SJCRH30 (cell line): Measurements from ENCODE around the gene VPS11. TPM values are rescaled to one million over a fixed set of nuclear protein-coding genes. Genes with fewer than 3 reads are reported as not detected.

ENCODE experiments used
- DNase-seq, 2 experiments: peaks; one replicate each; pipeline ENCODE4 v3.0.0-alpha.2; 2015 to 2020
- H3K27ac ChIP-seq: fragments of 250-450 bp; sonication (Bioruptor Pico); 2 replicates; pipeline ENCODE4 v1.5.1; 2020; ENCODE audit warnings: mild to moderate bottlenecking, moderate library complexity
- H3K27me3 ChIP-seq: fragments of 250-450 bp; sonication (Bioruptor Pico); 2 replicates; pipeline ENCODE4 v1.5.1; 2020; ENCODE audit warnings: mild to moderate bottlenecking, moderate library complexity
- H3K36me3 ChIP-seq: fragments of 250-450 bp; sonication (Bioruptor Pico); 2 replicates; pipeline ENCODE4 v1.5.1; 2020; ENCODE audit warnings: mild to moderate bottlenecking, moderate library complexity
- H3K4me1 ChIP-seq: fragments of 250-450 bp; sonication (Bioruptor Pico); 2 replicates; pipeline ENCODE4 v1.5.1; 2020; ENCODE audit warnings: mild to moderate bottlenecking, moderate library complexity
- H3K4me3 ChIP-seq: fragments of 250-450 bp; sonication (Bioruptor Pico); 2 replicates; pipeline ENCODE4 v1.5.1; 2020; ENCODE audit warnings: mild to moderate bottlenecking, moderate library complexity
- H3K9me3 ChIP-seq: fragments of 250-450 bp; sonication (Bioruptor Pico); replicated peaks from 2 replicates; pipeline ENCODE4 v1.5.1; 2020; ENCODE audit warnings: mild to moderate bottlenecking, moderate library complexity
- total RNA-seq: library from RNA; depleted of rRNA; stranded (reverse); fragments of >200 nt; shearing (Covaris generic); gene quantifications from 2 replicates; pipeline ENCODE4 v1.2.3, GENCODE V29; 2014; rRNA removed

Gene VPS11
- total RNA-seq, 1 experiment from 2014 or later, result 11.6 TPM

DNA sequence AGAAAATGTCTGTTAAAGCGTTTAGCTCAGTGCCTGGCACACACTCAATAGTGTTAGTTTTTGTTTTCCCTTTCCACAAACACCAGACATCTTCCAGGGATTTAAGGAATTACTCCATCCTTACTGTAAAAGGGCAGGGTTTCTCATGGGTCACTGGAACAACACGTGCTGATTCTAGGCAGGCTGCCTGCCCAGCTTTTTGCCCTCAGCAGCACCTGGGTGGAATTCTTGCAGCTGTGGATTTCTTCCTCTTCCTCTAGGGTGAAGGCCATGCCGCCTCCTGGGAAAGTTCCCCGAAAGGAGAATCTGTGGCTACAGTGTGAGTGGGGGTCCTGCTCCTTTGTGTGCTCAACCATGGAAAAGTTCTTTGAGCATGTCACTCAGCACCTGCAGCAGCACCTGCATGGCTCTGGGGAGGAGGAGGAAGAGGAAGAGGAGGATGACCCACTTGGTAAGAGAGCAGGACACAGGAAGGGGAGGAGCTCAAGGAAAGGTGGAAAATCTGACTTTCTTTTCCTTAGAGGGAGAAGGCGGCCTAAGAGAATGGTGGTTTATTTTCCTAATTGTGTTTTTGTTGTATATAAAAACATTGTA, 59.2 kb downstream of the VPS11 start:
- DNase-seq, result no peak
- no peaks in the 10 kb centered on the region for H3K27me3 ChIP-seq
- no peaks in the 10 kb centered on the region for H3K4me1 ChIP-seq
- H3K27ac ChIP-seq, result no peak overlapping the region
- H3K9me3 ChIP-seq, result no peaks in the 10 kb centered on the region
- H3K36me3 ChIP-seq, result 0 out of 2 replicates have a peak, but pooled peaks cover 2% of the 10 kb centered on the region
- no peak overlapping the region for H3K4me3 ChIP-seq

DNA sequence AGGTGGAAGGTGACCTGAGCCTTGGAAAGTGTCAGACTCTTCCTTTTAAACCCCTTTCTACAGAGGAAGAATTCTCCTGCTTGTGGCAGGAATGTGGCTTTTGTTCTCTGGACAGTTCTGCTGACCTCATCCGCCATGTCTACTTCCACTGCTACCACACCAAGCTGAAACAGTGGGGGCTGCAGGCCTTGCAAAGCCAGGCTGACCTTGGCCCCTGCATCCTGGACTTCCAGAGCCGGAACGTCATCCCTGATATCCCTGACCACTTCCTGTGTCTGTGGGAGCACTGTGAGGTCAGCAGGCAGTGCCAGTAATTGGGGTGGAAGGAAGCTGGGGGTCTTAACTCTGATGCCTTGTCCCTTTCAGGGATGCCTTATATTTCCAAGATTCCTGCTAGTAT, 63.0 kb downstream of the VPS11 start:
- no peaks in the 10 kb centered on the region for H3K9me3 ChIP-seq
- H3K27me3 ChIP-seq, result no peaks in the 10 kb centered on the region
- H3K27ac ChIP-seq, result no peak overlapping the region
- no peak for DNase-seq
- no peak overlapping the region for H3K4me3 ChIP-seq
- no peaks in the 10 kb centered on the region for H3K4me1 ChIP-seq
- H3K36me3 ChIP-seq, result peaks cover 7% of the 10 kb centered on the region

Other genes starting within 250 kb of the VPS11 start
- gene CXCR5, start 183.9 kb upstream of the VPS11 start, total RNA-seq, result not detected in 2 replicates
- gene BCL9L, start 141.9 kb upstream of the VPS11 start, total RNA-seq, result 2.2 and 4.3 TPM in 2 replicates
- gene UPK2, start 111.5 kb upstream of the VPS11 start, total RNA-seq, result not detected in 2 replicates
- not detected in 2 replicates for gene FOXR1, start 96.1 kb upstream of the VPS11 start, total RNA-seq
- 12.7 and 17.5 TPM in 2 replicates for gene CENATAC, start 69.7 kb upstream of the VPS11 start, total RNA-seq
- gene RPS25, start 49.5 kb upstream of the VPS11 start, total RNA-seq, result 797 and 901 TPM in 2 replicates
- 33.1 and 34.8 TPM in 2 replicates for gene TRAPPC4, start 49.1 kb upstream of the VPS11 start, total RNA-seq
- 8.7 and 9.8 TPM in 2 replicates for gene SLC37A4, start 36.9 kb upstream of the VPS11 start, total RNA-seq
- 68.1 and 79.3 TPM in 2 replicates for gene HYOU1, start 10.6 kb upstream of the VPS11 start, total RNA-seq
- gene HMBS, start 17.1 kb downstream of the VPS11 start, total RNA-seq, result 10.1 and 14.3 TPM in 2 replicates
- gene DPAGT1, start 34.0 kb downstream of the VPS11 start, total RNA-seq, result 23.7 and 24.0 TPM in 2 replicates
- 4.1 and 4.8 TPM in 2 replicates for gene C2CD2L, start 39.5 kb downstream of the VPS11 start, total RNA-seq
- 14.4 and 15.2 TPM in 2 replicates for gene HINFP, start 53.8 kb downstream of the VPS11 start, total RNA-seq
- gene ABCG4, start 81.2 kb downstream of the VPS11 start, total RNA-seq, result 0.08 TPM in 1 of 2 replicates, not detected in the other
- gene NLRX1, start 100.9 kb downstream of the VPS11 start, total RNA-seq, result 0.24 and 0.25 TPM in 2 replicates
- not detected in 2 replicates for gene NHERF4, start 117.7 kb downstream of the VPS11 start, total RNA-seq
- gene CBL, start 138.5 kb downstream of the VPS11 start, total RNA-seq, result 11.8 and 12.9 TPM in 2 replicates
- 30.2 and 31.7 TPM in 2 replicates for gene MCAM, start 249.3 kb downstream of the VPS11 start, total RNA-seq